HL-60 (cell line): Measurements from ENCODE around the gene BCAS3.

Experiments
- DNase-seq, 2 experiments: peaks; one replicate each; pipeline ENCODE4 v3.0.0-alpha.2; 2010 to 2020; ENCODE audit warnings: low read depth in 1 of 2, low spot score in 1 of 2
- H3K27ac ChIP-seq: fragments of 250-450 bp; sonication (Bioruptor Pico); replicated peaks from 2 replicates; pipeline ENCODE4 v1.5.1; 2020; ENCODE audit warnings: mild to moderate bottlenecking, moderate library complexity
- H3K27me3 ChIP-seq: fragments of 250-450 bp; sonication (Bioruptor Pico); 2 replicates; pipeline ENCODE4 v1.5.1; 2021; ENCODE audit warnings: mild to moderate bottlenecking, moderate library complexity; ENCODE audit not compliant: insufficient read depth, poor library complexity, severe bottlenecking
- H3K4me3 ChIP-seq: replicated peaks from 2 replicates; pipeline ENCODE4 v1.5.1; 2011; ENCODE audit warnings: mild to moderate bottlenecking, control low read depth, low read length; ENCODE audit not compliant: insufficient read depth
- CTCF ChIP-seq: IDR thresholded peaks from one replicate; pipeline ENCODE4 v1.5.1; 2011; ENCODE audit warnings: low read length, control low read depth, inconsistent platforms; ENCODE audit not compliant: insufficient read depth
- GABPA ChIP-seq: IDR thresholded peaks from 2 replicates; pipeline ENCODE4 v1.6.1; 2012; ENCODE audit warnings: low read depth
- POLR2AphosphoS5 ChIP-seq: IDR thresholded peaks from 2 replicates; pipeline ENCODE4 v1.6.1; 2012; ENCODE audit warnings: low read depth
- REST ChIP-seq: IDR thresholded peaks from 2 replicates; pipeline ENCODE4 v1.6.1; 2012; ENCODE audit warnings: low read depth; ENCODE audit not compliant: insufficient replicate concordance
- SPI1 ChIP-seq: IDR thresholded peaks from 2 replicates; pipeline ENCODE4 v1.6.1; 2012; ENCODE audit warnings: low read depth, mild to moderate bottlenecking, borderline replicate concordance

The BCAS3 gene

GRCh38 chr17:61187038-61187437 is 509.4 kb downstream of the BCAS3 start:
- Histone ChIP-seq H3K27me3 (no peaks in the 10 kb centered on the region), H3K4me3 (no peak overlapping the region), H3K27ac (no peak overlapping the region)
- no peak for DNase-seq
- no peak for TF ChIP-seq POLR2AphosphoS5
- TF ChIP-seq REST: no peak
- TF ChIP-seq SPI1: no peak
- TF ChIP-seq GABPA: no peak
- TF ChIP-seq CTCF: no peak

- H3K27ac ChIP-seq: no peak overlapping the region
- no peak overlapping the region for H3K4me3 ChIP-seq
- no peak for DNase-seq
- H3K27me3 ChIP-seq: no peaks in the 10 kb centered on the region
- TF ChIP-seq CTCF (no peak), GABPA (no peak), POLR2AphosphoS5 (no peak), REST (no peak), SPI1 (no peak)
These were observed 510.4 kb downstream of the BCAS3 start for GRCh38 chr17:61188081-61188480.

GRCh38 chr17:61189968-61190367 is 512.3 kb downstream of the BCAS3 start:
- no peak overlapping the region for H3K4me3 ChIP-seq
- TF ChIP-seq POLR2AphosphoS5: no peak
- no peak for TF ChIP-seq CTCF
- no peak for TF ChIP-seq GABPA
- TF ChIP-seq REST: no peak
- no peak for TF ChIP-seq SPI1
- no peak overlapping the region for H3K27ac ChIP-seq
- H3K27me3 ChIP-seq: no peaks in the 10 kb centered on the region
- no peak for DNase-seq
